Urinary bladder (tissue), 4 donors: ENCODE data around the gene RLIM. TPM values are rescaled to one million over a fixed set of nuclear protein-coding genes. Genes with fewer than 3 reads are reported as not detected.
A peak's percentile ranks its signal among the peaks of the same experiment; 100 is the strongest.

Source experiments
- DNase-seq: peaks from one replicate; pipeline ENCODE4 v3.0.0-alpha.2; 2015; ENCODE audit errors: extremely low spot score
- H3K27ac ChIP-seq: one replicate; pipeline ENCODE4 v1.5.1; 2013; ENCODE audit warnings: low read depth, mild to moderate bottlenecking, moderate library complexity
- H3K36me3 ChIP-seq: one replicate; pipeline ENCODE4 v1.6.1; 2013; ENCODE audit warnings: mild to moderate bottlenecking, moderate library complexity; ENCODE audit not compliant: insufficient read depth
- H3K4me1 ChIP-seq: one replicate; pipeline ENCODE4 v1.6.1; 2013; ENCODE audit warnings: mild to moderate bottlenecking, moderate library complexity; ENCODE audit not compliant: insufficient read depth
- H3K4me3 ChIP-seq: one replicate; pipeline ENCODE4 v1.5.1; 2013; ENCODE audit warnings: low read depth, low read length
- WGBS: extraction: QIAGEN DNeasy Blood & Tissue Kit; methylation state at CpG from one replicate; pipeline ENCODE4 v1.1.7; 2013; 5-methylcytosine and 5-hydroxymethylcytosine counted together
- polyA plus RNA-seq: library from polyadenylated mRNA; stranded (reverse); fragments of 200-250 nt; gene quantifications from one replicate; pipeline ENCODE4 v1.2.3, GENCODE V29; 2013
- total RNA-seq: library from RNA; depleted of rRNA; stranded (reverse); fragments of >200 nt; gene quantifications from one replicate; pipeline ENCODE4 v1.2.3, GENCODE V29; 2014
- donor health status: healthy with polysubstance abuse.
- donor health status: healthy.

RLIM gene
- total and polyA plus RNA-seq, 2 donors = 8.4 to 71.7 TPM

DNA sequence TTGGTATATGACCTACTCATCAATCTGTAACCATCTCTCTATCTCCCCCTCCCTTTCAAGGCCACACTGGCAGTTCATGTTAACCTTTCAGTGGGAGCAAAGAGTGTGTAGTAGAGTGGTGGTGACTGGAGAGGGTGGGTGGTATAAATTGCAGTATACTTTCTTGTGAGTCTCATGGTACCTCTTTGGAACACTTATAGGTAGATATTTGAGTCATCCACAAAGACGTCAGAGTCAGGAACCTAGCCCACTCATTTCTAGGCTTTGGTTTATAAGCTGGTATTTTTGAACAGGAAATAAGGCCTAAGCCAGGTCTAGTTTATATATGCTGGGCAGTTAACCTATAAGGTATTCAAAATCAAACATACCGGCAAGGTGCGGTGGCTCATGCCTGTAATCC lies 36.3 kb downstream of the RLIM start:
- Histone ChIP-seq H3K4me3 (no peak overlapping the region), H3K4me1 (no peaks in the 10 kb centered on the region), H3K27ac (no peak overlapping the region), H3K36me3 (no peaks in the 10 kb centered on the region)
- WGBS = 86% methylated on average over 3 of the region's 3 CpGs
- no peak for DNase-seq

DNA sequence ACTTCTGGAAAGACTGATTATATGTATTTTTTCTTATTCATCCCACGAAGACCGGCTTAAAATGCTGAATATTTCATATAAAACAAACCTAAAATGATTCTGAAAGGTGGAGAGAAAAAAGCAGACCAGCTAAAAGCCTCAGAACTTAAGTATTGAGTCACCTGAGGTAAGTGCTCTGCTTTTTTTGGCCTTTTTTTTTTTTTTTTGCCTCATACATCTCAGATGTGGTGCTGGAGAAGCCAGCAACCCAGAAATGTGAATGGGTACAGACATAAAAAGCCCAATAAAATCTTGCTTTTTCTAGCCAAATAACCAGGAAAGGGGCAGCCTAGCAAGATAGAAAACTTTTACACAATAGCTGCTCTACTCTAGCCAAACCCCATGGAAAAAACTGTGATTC lies 57.0 kb downstream of the RLIM start:
- H3K36me3 ChIP-seq = no peaks in the 10 kb centered on the region
- DNase-seq = no peak
- no peaks in the 10 kb centered on the region for H3K4me1 ChIP-seq
- 83% methylated on average over 2 of the region's 2 CpGs for WGBS
- no peak overlapping the region for H3K27ac ChIP-seq
- H3K4me3 ChIP-seq = no peak overlapping the region

DNA sequence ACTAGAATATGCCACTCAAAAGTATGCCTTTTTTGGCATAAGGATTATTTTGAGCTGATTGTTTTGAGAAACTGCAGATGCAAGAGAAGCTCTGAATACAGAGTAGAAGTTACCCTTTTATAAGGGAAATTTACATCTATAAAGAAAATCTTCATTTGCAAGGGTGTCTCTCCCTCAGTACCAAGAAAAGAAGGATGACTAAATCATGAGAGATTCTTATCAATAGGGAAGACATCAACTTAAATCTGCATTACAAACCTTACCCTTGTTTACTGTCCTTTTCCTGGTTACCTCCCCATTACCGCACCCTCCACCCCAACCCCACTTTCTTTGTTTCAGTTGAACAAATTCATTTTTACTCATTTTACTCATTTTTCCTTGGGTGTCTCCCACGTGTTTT lies 62.5 kb downstream of the RLIM start:
- no peak overlapping the region for H3K4me3 ChIP-seq
- no peak overlapping the region for H3K27ac ChIP-seq
- no peaks in the 10 kb centered on the region for H3K36me3 ChIP-seq
- WGBS = 64% methylated on average over 2 of the region's 2 CpGs
- no peak for DNase-seq
- no peaks in the 10 kb centered on the region for H3K4me1 ChIP-seq

DNA sequence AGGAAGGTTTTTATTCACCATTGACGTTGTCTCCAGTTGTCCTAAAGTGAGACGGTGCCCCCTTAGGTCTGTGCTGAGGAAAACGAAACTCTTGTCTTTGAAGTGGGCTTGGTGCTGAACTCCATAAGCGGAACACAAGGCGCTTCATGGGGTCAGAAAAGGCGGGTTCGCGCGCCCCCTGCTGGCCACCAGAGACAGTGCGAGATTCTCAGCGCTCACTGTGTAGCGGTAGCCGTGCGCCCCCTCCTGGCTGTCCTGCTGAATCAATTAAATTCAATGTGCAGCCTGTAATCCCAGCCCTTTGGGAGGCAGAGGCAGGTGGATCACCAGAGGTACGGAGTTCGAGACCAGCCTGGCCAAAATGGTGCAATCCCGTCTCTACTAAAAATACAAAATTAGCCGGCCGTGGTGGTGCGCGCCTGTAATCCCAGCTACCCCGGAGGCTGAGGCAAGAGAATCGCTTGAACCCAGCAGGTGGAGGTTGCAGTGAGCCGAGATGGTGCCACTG lies 64.1 kb downstream of the RLIM start:
- Histone ChIP-seq H3K36me3 (no peaks in the 10 kb centered on the region), H3K4me1 (no peaks in the 10 kb centered on the region), H3K27ac (no peak overlapping the region), H3K4me3 (no peak overlapping the region)
- WGBS = 15% methylated on average over 24 of the region's 24 CpGs
- DNase-seq = peak; percentile 29

DNA sequence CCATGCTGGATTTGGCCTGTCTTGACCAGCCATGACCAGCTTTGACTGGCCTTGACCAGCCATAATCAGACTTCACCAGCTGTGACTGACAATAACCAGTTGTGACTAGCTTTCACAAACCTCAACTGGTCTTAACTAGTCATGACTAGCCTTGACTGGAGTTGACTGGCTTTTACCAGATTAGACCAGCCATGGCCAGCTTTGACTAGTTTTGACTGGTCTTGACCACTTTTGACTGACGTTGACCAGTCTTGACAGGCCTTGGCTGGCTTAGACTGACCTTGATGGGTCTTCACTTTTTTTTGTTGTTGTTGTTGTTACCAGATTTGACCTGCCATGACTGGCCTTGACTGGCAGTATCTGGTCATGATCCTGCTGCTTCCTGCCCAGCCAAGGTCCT lies 67.4 kb downstream of the RLIM start:
- 89% methylated on average over 1 of the region's 1 CpG for WGBS
- H3K4me3 ChIP-seq = no peak overlapping the region
- no peaks in the 10 kb centered on the region for H3K4me1 ChIP-seq
- no peak for DNase-seq
- H3K27ac ChIP-seq = no peak overlapping the region
- no peaks in the 10 kb centered on the region for H3K36me3 ChIP-seq

DNA sequence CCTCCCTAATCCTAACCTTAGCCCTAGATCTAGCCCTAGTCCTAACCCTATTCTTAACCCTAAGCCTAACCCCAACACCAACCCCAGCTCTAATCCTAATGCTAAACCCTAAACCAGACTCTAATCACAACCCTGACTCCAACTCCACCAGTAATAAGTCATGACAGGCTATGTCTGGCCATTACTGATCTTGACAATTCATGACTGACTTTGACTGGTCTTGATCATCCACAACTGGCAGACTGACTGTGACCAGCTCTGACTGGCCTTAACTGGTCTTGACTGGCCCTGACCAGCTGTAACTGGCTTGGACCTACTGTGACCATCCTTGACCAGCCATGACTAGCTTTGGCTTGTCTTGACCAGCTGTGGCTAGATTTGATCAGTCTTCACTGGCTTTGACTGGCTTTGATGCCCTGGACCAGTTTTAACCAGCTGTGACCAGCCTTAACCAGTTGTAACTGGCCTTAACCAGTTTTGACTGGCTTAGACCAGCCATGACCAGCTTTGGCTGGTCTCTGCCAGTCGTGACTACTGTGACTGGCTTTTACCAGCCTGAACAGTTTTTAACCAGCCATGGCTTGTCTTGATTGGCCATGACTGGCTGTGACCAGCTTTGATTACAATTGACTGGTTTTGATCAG lies 68.4 kb downstream of the RLIM start:
- Histone ChIP-seq H3K4me3 (no peak overlapping the region), H3K4me1 (no peaks in the 10 kb centered on the region), H3K27ac (no peak overlapping the region), H3K36me3 (no peaks in the 10 kb centered on the region)
- DNase-seq = no peak
- WGBS = 91% methylated on average over 1 of the region's 1 CpG

DNA sequence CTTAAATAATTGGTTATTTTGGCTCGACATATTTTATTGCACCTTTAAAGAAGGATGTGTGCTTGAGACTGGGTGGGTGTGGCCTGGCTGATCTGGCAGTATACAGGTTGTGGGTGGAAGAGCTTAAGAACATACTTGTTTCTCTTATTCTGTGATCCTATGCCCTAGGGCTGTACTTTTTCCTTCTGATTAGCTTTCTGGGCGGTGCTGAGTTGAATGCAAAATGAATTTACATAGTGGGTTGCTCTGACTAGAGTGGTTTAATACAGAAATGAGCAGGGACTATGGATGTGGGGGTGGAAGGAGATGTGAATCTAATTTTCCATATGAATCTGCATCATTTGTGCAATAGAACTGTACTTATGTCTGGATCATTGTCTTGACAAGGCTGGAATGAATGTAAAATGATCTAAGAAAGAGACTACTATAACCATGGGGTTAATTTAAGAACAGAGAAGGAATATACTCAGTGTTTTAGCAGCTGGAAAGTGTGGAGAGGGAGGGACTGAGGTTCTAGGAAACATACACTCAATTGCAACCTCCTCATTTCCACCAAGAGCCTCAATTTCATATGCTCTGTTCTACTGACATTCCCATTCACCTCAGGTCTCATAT lies 73.7 kb downstream of the RLIM start:
- no peak overlapping the region for H3K4me3 ChIP-seq
- 81% methylated on average over 2 of the region's 2 CpGs for WGBS
- no peak for DNase-seq
- H3K27ac ChIP-seq = no peak overlapping the region
- no peaks in the 10 kb centered on the region for H3K4me1 ChIP-seq
- H3K36me3 ChIP-seq = no peaks in the 10 kb centered on the region

DNA sequence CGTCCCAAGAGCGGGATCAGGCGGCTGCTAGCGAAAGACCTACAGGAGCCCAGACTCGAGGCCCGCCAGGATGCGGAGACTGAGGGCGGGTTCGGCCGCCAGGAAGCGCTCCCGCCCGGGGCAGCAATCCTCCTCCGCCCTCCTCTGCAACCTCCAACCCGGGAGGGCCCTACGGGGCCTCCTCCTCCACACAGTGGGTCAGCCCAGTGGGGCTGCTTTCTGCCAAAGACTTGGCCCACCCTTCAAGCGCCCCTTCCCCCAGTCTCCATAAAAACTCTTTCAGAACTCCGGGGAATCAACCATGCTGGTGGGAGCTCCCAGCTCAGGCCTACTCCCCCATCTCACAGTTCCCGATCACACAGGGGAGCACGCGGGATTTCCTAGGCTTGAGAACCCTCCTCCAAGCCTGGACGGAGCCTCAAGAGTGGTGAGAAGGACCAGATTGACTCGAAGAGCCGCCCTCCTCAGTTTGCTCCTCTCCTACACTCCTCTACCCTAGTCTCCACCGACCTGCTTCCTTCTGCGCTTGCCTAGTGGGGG lies 77.5 kb downstream of the RLIM start:
- peak overlapping the region; percentile 43 for H3K4me3 ChIP-seq
- 7% methylated on average over 26 of the region's 26 CpGs for WGBS
- DNase-seq = peak; percentile 59
- H3K36me3 ChIP-seq = no peaks in the 10 kb centered on the region
- H3K4me1 ChIP-seq = no peaks in the 10 kb centered on the region
- peak overlapping the region; percentile 67 for H3K27ac ChIP-seq

DNA sequence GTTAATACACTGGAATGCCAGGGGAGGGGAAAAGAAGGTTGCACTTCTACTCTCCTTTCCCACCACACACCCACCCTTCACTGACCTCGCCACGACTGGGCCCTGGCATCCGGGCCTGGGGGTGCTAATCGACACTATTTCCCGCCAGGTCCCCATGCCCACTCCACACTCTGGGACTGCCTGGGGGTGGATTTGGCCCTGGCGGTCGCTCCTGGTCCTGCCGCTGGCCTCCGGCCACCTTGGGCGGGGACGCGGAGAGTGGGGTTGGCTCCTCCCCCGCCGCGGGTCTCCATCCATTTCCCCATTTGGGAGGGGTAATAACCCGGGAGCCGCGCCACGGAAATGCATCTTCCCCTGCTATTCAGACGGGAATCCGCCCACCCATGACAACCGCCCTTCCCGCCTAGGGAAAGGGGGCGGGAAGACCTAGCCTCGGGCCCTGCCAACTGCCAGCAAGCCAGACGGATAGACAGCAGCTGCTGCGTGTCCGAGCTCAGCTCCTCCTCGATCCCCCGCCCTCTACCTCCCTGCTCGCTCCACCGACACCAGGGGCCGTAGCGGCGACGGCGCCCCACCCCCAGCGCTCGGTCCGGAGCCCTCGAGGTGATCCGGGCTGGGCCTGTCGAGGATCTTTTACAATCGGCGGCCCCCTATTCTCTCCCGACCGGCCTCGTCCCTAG lies 78.1 kb downstream of the RLIM start:
- Histone ChIP-seq H3K36me3 (no peaks in the 10 kb centered on the region), H3K27ac (peak overlapping the region; percentile 67), H3K4me3 (peak overlapping the region; percentile 43), H3K4me1 (no peaks in the 10 kb centered on the region)
- WGBS = 0% methylated on average over 48 of the region's 48 CpGs
- peak; percentile 66 for DNase-seq

DNA sequence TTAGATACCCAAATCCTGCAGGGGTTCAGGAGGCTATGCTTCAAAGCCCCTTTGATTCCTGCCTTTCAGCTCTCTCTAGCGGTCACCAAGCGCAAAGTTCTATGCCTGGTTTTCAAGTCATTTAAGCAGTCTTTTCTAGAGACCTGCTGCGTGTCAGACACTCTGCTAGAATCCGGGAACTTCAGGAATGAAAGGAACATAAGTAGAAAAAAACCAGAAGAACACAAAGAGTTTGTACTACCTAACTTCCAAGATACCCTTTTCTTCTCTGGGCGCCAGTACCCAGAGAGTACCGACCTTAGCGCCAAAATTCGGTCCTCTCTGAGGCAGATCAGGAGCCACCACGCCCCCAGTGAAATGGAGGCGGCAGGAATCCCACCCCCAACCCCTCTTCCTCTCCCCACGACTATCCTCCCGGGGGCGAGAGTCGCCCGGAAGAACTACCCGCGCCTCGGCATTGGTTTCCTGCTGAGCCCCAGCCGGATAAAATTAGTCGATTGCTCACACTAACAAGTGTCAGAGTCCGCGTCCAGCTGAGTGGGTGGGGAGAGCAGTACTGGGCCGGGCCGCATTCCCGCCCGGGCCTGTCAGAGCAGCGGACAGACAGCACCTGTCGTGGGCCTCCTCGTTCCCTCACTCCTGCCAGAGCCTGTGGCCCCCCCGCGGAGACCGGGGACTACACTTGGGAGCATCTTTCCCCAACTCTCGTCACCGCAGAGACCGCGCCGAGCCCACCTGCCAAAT lies 78.8 kb downstream of the RLIM start:
- H3K27ac ChIP-seq = peak overlapping the region; percentile 67
- peak; percentile 46 for DNase-seq
- no peaks in the 10 kb centered on the region for H3K36me3 ChIP-seq
- peak overlapping the region; percentile 43 for H3K4me3 ChIP-seq
- under 1% methylated on average over 37 of the region's 37 CpGs for WGBS
- H3K4me1 ChIP-seq = no peaks in the 10 kb centered on the region

Other genes with a start within 250 kb of the RLIM start
- gene SLC16A2, start 193.1 kb downstream of the RLIM start, total RNA-seq = 16.1 TPM
- 12.2 TPM for gene SLC16A2, start 193.1 kb downstream of the RLIM start, polyA plus RNA-seq